Adrenal gland (tissue), 12 donors: ENCODE measurements around the gene TDRD7. TPM values are rescaled to one million over a fixed set of nuclear protein-coding genes. Genes with fewer than 3 reads are reported as not detected.

Experiments
- DNase-seq, 7 donors: peaks; one replicate each; pipeline ENCODE4 v3.0.0-alpha.2; 2019 to 2020
- H3K27ac ChIP-seq, 5 donors: fragments of 200-600 bp; sonication (generic) in 4 of 5; 1 replicate in 3 of 5; 2 replicates in 2 of 5; pipeline versions ENCODE4 v1.5.1 to v1.8.0; 2016 to 2020; ENCODE audit warnings: mild to moderate bottlenecking in 1 of 5
- H3K27me3 ChIP-seq: fragments of 200-600 bp; 2 replicates; pipeline ENCODE4 v1.8.0; 2021
- H3K36me3 ChIP-seq, 2 donors: fragments of 200-600 bp; replicated peaks in 1 of 2; 1 replicate in 1 of 2; 2 replicates in 1 of 2; pipeline versions ENCODE4 v1.5.1 to v1.8.0; 2018 to 2022
- H3K4me1 ChIP-seq, 2 donors: fragments of 200-600 bp; replicated peaks in 1 of 2; 1 replicate in 1 of 2; 2 replicates in 1 of 2; pipeline versions ENCODE4 v1.5.1 to v1.8.0; 2018 to 2021
- H3K4me3 ChIP-seq, 4 donors: fragments of 200-600 bp; sonication (generic) in 3 of 4; one replicate each; pipeline ENCODE4 v1.5.1; 2016 to 2018
- H3K9me3 ChIP-seq, 3 donors: fragments of 200-600 bp; sonication (generic) in 1 of 3; replicated peaks in 1 of 3; 1 replicate in 2 of 3; 2 replicates in 1 of 3; pipeline versions ENCODE4 v1.5.1 to v1.8.0; 2016 to 2021
- POLR2A ChIP-seq, 2 donors: fragments of 450-650 bp; IDR thresholded peaks; one replicate each; pipeline ENCODE4 v1.6.1; 2017; ENCODE audit warnings: antibody characterized with exemption in 2 of 2, mild to moderate bottlenecking in 2 of 2, moderate library complexity in 1 of 2
- WGBS, 4 donors: extraction: QIAGEN DNeasy Blood & Tissue Kit in 2 of 4; methylation state at CpG; one replicate each; pipeline versions ENCODE4 v1.1.5 to v1.1.7; 2013 to 2017; 5-methylcytosine and 5-hydroxymethylcytosine counted together
- intact Hi-C, 2 donors: fragments of 100-400 bp; cut with DNase I; formaldehyde crosslinking; loops; one replicate each; pipeline versions ENCODE4 v1.14.1 to v1.15.0; 2022 to 2023
- polyA plus RNA-seq, 3 donors: library from polyadenylated mRNA; stranded (reverse); fragments of 200-250 nt in 2 of 3; fragments of 350-450 nt in 1 of 3; fragmentation: Illumina TruSeq in 1 of 3; extraction: RNeasy Lipid Tissue Mini Kit (QIAGEN cat#74804) in 1 of 3; gene quantifications; one replicate each; pipeline ENCODE4 v1.2.3, GENCODE V29; 2013 to 2014
- total RNA-seq, 9 donors: library from RNA; depleted of rRNA in 4 of 9; stranded (reverse); fragments of >200 nt in 4 of 9; fragments of 120-200 nt in 1 of 9; fragmentation: NEBNext Ultra II Directional in 1 of 9; extraction: Animal tissue kit (Norgen Biotek cat#: 25700) in 1 of 9; gene quantifications; one replicate each; pipeline versions ENCODE4 v1.1.0 to v1.2.4, GENCODE V29; 2013 to 2023
- TF ChIP-seq, protein P1 (sequence below), 6 experiments: fragments of 450-650 bp in 4 of 6; fragments of 200-600 bp in 2 of 6; sonication (generic) in 1 of 6; IDR thresholded peaks; 1 replicate in 5 of 6; 2 replicates in 1 of 6; pipeline versions ENCODE4 v1.5.1 to v1.8.0; 2016 to 2021; ENCODE audit warnings: antibody characterized with exemption in 6 of 6, mild to moderate bottlenecking in 2 of 6, moderate library complexity in 1 of 6
- donor health status: healthy with polysubstance abuse.
- donor health status: Bipolar disorder and iron deficiency.
- donor health status: DM: yes; HTN: yes; CAD: no.
- donor health status: DM: no; HTN: no; CAD: no.
- donor health status: DM: no; HTN: no; CAD: no.
- donor health status: DM: yes; HTN: yes; CAD: no.

The TDRD7 gene
- total and polyA plus RNA-seq, 12 donors, result 5.2 to 13.3 (median 9.2) TPM

GRCh38 chr9:97504381-97505216 lies 92.7 kb downstream of the TDRD7 start:
- intact Hi-C loops, result no loop called here
- WGBS, 4 donors, result 23 to 34% (median 28%) methylated on average over 6 to 8 of the region's 8 CpGs
- Histone ChIP-seq H3K27me3 (no peaks in the 10 kb centered on the region), H3K4me3 (peak overlapping the region in 1 of 4 donors; percentile 16), H3K9me3 (no peaks in the 10 kb centered on the region), H3K4me1 (peaks cover 32 to 52% of the 10 kb centered on the region in 2 donors), H3K27ac (peak overlapping the region; percentile 39 to 87 (median 67)), H3K36me3 (no peaks in the 10 kb centered on the region)
- peak; percentile 60 to 91 (median 76) for DNase-seq
- TF ChIP-seq, protein P1, sequence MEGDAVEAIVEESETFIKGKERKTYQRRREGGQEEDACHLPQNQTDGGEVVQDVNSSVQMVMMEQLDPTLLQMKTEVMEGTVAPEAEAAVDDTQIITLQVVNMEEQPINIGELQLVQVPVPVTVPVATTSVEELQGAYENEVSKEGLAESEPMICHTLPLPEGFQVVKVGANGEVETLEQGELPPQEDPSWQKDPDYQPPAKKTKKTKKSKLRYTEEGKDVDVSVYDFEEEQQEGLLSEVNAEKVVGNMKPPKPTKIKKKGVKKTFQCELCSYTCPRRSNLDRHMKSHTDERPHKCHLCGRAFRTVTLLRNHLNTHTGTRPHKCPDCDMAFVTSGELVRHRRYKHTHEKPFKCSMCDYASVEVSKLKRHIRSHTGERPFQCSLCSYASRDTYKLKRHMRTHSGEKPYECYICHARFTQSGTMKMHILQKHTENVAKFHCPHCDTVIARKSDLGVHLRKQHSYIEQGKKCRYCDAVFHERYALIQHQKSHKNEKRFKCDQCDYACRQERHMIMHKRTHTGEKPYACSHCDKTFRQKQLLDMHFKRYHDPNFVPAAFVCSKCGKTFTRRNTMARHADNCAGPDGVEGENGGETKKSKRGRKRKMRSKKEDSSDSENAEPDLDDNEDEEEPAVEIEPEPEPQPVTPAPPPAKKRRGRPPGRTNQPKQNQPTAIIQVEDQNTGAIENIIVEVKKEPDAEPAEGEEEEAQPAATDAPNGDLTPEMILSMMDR (IDR thresholded peaks at IDR 0.05), result no peak
- peak; percentile 7 to 35 for TF ChIP-seq POLR2A (IDR thresholded peaks at IDR 0.05)

- Histone ChIP-seq H3K27ac (peak overlapping the region in 2 of 5 donors; percentile 86 to 87), H3K9me3 (no peaks in the 10 kb centered on the region), H3K27me3 (no peaks in the 10 kb centered on the region), H3K4me1 (peaks cover 32 to 51% of the 10 kb centered on the region in 2 donors), H3K36me3 (no peaks in the 10 kb centered on the region), H3K4me3 (no peak overlapping the region)
- whole genome bisulfite sequencing, 4 donors, result 92 to 96% (median 95%) methylated on average over 3 of the region's 3 CpGs
- intact Hi-C loops, result no loop called here
- no peak for TF ChIP-seq POLR2A (IDR thresholded peaks at IDR 0.05)
- TF ChIP-seq, protein P1 (IDR thresholded peaks at IDR 0.05), result no peak
- DNase-seq, result no peak
Measured at GRCh38 chr9:97505845-97506244, 93.9 kb downstream of the TDRD7 start.

GRCh38 chr9:97506306-97506705 lies 94.4 kb downstream of the TDRD7 start:
- peaks cover 32 to 49% of the 10 kb centered on the region in 2 donors for H3K4me1 ChIP-seq
- no peak overlapping the region for H3K4me3 ChIP-seq
- no peaks in the 10 kb centered on the region for H3K9me3 ChIP-seq
- intact Hi-C loops, result no loop called here
- peak overlapping the region in 1 of 5 donors; percentile 87 for H3K27ac ChIP-seq
- H3K27me3 ChIP-seq, result no peaks in the 10 kb centered on the region
- no peak for DNase-seq
- H3K36me3 ChIP-seq, result no peaks in the 10 kb centered on the region
- 85 to 90% (median 87%) methylated on average over 4 of the region's 4 CpGs for WGBS, 4 donors
- no peak for TF ChIP-seq POLR2A (IDR thresholded peaks at IDR 0.05)
- TF ChIP-seq, protein P1 (IDR thresholded peaks at IDR 0.05), result no peak

DNA sequence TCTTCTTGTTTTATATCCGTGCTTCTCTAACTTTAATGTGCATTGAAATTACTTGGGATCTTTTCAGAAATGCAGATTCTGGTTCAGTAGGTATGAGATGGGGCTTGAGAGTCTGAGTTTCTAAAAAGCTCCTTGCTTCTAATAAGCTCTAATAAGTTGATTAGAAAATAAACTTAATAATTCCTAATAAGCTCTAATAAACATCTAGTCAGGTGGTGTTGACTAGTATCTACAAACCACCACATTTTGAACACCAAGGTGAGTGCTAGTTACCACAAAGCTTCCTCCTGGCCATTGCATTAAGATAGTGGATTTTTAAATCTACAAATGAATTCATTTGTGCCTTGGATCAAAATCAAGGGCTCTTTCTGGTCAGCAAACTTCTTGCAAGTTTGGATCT lies 94.9 kb downstream of the TDRD7 start:
- Histone ChIP-seq H3K4me3 (no peak overlapping the region), H3K36me3 (no peaks in the 10 kb centered on the region), H3K9me3 (no peaks in the 10 kb centered on the region), H3K4me1 (peaks cover 32 to 50% of the 10 kb centered on the region in 2 donors), H3K27me3 (no peaks in the 10 kb centered on the region), H3K27ac (no peak overlapping the region)
- TF ChIP-seq POLR2A (IDR thresholded peaks at IDR 0.05), result no peak
- TF ChIP-seq, protein P1 (IDR thresholded peaks at IDR 0.05), result no peak
- intact Hi-C loops, result no loop called here
- DNase-seq, result no peak
- 87 to 96% (median 92%) methylated on average over 1 of the region's 1 CpG for WGBS, 4 donors
